HG02678 (cell line): ENCODE results near the gene TBX21.

Experiments used
- ATAC-seq: cut with Tn5 transposase; IDR thresholded peaks from one replicate; pipeline ENCODE4 v1.9.1; 2021; ENCODE audit warnings: mild to moderate bottlenecking, moderate library complexity; ENCODE audit not compliant: unreplicated experiment

The TBX21 gene

DNA sequence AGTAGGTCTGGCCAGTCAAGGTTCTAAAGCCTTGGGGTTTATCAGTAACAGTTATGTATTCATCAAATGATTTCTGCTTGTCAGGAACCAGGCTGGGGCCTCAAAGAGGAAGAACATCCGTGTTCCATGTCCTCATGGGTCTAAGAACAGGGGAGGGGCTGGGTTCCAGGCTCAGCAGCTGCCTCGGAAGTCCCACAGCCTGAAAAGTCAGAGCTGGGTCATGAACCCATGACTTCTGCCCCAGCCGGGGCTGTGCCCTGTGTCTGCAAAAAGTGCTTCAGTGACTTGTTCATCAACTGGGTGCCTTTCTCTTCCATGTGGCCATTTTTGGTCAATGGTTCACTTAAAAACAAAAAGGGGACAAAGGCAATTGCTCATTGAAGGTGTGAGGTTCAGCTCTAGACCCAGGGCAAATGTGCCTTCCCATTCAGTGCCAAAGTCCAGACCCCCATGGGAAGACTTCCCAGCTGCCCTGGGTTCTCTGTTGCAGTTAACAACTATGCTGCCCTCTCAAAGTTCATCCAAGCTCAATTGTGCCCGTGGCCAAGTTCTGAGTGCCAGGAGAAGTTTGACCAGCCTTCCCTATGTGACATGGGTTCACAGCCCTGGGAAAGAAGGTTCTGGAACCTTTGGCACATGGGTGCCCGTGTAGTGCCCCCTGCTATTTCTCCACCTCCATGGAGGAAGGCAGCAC is 20.6 kb upstream of the TBX21 start:
- ATAC-seq = no peak

DNA sequence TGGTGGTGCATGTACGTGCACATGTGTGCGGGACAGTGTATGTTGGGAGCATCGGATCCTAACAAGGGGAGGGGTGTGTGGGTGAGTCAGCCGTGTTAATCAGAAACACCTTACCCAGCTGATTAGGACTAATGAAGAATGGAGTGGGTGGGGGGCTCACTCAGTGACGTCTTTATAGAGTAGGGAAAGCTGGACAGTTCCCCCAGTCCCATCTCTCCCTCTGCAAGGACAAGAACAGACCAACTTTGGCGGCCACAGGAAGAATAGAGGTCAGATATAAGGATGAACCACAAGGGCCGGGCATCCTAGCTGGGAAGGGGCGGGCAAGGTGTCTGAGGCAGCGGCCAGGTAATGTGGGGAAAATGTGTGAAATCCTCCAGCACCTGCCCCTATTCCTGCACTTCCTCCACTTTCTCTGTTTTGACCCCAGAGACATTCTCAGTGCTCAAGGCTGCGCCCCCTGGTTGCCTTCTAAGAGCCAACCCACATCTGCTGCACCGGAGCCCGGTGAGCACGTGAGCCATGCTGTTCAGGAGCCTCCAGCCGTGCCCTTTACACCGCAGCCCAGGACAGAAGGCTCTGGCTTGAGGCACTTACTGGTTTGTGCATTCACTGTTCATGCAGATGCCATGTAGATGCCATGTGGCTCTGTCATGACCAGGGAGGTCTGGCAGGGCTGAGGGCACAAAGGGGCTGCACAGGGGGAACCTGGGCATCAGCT is 18.9 kb upstream of the TBX21 start:
- no peak for ATAC-seq

DNA sequence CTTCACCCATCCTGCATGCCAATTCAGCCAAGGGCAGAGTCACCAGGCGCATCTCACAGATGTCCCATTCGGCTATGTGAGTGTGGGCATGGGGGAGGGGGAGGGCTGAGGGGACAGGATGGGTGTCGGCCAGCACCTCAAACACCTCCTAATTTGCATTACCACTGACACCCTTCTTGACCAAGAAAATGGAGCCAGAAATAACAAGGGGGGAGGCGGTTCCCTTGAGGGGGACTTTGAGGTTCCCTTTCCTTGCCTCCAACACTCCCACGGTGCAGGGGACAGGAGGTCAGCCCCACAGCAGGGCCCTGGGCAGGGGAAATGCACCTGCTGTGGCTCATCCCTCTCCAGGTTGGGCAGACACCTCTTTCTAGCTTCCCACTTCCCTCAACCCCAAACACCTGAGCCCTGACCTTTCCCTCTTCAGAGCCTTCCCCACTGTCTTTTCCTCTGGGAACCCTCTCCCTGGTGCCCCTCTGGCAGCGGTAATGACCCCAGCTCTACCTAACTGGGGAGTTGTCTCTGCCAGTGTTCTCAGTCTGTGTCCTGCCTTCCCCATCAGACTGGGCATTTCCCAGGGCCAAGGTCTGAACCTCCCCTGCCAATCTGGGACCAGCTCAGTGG is 18.2 kb upstream of the TBX21 start:
- no peak for ATAC-seq

DNA sequence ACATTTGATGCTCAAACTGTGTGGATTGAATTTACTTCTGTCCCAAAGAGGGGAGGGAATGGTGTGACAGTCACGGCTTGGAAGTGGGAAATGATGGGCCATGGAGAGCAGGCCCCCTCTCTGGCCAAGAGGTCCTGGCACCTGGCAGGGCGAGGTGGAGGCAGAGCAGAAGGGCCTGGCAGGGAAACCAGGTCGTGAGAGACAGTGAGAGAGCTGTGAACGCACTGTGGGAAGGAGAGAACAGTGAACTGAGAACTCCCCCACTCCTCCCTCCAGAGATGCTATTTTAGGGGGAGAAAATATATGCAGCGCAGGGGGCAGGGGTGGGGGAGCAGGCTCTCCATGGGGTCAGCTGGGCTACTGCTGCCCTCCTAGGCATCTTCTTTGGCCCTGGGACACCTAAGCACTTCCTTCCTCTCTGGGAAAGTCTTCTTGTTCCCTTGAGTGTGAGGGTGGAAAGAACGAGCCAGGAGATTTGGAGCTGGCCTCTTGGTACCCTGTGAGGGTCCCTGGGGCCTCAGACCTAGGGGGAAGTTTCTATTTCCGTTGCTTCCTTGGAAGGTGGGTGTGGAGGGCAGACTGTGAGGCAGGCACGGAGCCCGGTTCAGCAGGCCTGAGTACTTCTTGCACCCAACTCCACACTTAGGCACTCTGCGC is 17.2 kb upstream of the TBX21 start:
- no peak for ATAC-seq

DNA sequence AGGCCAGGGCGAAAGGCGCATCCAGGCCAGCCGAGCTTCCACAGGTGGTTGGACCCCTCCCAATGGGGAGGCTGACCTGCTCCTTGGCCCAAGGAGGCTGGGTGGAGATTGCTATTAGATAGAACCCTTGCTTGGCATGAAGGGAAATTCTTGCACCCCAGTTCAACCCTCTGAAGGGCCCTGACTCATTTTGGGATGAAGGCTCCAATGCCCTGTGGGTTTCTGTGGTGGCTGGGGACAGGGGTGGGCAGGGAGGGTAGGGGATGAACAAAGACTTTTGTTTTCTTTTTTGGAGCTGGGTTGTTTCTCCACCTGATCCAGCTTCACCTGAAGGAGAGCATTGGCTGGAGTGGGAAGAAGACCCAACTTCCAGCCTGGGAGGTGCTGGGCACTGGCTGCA is 16.7 kb upstream of the TBX21 start:
- no peak for ATAC-seq

DNA sequence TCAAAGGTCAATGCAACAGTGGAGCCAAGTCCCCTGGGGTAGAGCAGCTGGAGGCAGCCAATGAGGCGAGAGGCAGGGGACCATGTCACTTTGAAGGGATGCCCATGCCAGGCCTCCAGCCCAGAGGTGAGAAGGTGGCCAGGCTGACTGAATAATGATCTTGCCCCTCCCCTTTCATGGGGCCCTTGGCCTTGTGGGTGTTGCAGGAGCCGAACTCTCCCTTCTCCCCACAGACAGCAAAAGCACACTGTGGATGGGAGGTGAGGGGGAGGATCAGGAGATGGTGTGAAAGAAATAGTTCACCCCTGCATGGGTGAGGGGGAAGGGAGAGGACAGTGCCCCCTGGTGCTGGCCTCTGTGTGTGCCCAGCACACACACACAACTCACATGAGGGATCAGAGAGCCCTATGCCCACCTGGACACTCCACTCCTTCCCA is 15.8 kb upstream of the TBX21 start:
- no peak for ATAC-seq

DNA sequence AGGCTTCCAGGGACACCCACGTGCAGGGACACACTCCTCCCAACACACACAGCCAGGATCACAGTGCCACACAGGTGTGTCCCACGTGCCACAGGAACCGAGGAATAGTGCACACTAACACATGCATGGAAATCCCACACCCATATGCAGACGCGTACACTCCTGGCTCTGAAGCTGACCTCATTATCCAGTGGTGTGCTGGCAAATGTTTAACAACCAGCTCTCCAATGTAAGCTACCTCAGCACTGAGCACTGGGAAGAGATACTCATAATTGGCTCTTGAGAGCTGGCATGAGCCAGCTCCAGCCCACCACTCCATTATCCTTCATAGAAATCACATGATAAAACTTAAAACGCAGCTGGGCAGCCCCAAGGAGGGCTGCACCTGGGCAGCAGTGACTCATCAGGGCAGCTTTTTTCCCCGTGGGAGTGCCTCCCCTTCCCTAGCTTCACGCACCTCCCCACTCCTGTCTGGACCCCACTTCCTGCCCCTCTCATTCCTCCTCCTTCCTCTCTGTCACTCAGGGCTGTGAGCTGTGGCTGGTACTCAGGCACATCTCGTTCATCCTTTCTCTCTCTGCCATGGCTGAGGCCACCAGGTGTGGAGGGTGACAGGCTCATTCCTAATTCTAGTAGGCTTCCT is 14.9 kb upstream of the TBX21 start:
- no peak for ATAC-seq

DNA sequence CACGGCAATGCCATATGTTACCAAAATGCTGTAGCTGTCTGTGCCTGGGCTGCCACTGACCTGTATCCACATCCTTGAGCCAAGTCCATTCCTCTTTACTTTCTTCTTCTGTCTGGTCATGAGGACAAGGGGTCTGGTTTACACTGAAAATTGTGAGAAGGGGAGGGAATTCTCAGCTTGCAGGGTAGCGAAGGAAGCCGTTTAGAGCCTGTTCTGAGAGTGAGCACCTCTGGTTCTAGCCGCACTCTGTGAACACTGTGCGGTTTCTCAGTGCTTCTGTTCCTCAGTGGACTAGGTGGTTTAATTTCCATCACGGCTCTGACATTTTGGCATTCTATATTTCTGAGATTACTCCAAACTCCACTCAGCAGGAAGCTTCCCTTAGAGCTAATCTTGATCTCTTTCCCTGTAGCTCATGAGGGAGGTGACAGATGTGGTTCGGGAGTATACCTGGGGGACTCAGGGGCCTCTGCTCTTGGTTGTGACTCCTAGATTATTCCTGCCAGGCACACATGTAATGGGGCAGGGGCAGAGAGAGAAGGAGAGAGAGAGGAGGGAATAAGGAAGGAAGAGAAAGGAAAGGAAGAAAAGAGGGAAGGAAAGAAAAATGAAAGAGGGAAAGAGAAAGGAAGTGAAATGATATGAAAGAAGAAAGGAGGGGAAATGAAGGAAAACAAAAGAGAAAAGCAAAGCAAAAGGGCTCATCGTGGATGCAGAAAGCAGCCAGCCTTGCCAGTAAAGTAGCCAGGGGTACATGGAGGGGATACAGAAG is 14.2 kb upstream of the TBX21 start:
- no peak for ATAC-seq

DNA sequence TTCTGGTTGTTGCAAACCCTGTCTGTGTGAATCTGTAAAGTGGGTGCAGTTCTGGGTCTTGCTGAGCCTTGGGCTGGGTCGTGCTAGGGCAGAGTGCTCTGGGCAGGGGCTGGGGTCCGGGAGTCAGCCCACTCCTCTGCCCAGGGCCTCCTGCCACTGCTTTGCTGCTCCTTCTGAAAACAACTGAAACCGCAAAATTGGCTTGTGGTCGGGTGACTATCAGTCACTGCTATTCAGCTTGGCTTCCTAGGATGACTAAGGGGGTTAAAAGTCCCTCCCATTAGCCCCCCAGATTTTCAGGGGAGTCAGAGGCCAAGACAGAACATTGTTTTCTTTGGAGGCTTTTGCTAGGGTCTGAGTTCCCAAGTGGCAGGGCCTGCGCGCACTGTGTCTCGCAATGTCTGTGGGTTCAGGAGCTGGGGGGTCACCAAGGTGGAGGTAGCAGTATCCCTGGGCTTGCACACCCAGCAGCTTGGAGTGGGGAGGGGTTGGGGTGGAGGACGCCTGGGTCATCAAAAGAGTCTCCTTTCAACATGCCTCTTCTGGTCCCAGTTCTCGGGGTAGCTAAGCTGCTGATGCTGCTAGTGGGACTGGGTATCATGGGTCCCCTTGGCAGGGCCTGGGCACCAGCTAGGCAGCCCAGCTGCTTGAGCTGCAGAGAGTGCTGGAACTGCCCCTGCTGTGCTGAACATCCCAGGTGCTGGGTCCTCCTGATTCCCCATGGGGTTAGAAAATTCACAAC is 13.5 kb upstream of the TBX21 start:
- ATAC-seq = no peak

DNA sequence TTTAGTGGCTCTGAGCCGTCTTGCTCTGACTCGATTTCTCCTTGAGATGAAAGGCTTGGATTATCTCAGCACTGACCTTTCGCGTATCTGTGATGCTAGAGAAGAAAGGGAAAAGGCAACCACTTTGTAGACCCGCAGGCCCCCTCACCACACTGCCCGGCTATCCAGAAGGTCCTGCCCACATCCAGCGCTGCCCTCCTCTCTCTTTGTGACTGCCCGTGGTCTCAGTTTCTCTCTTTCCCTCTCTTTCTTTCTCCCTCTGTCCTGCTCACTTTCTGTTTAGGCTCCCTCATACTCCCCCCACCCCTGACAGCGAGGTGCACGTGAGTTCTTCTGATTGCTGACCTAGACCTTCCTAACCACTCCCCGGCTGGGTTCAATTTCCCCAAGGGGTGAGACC is 12.8 kb upstream of the TBX21 start:
- no peak for ATAC-seq

DNA sequence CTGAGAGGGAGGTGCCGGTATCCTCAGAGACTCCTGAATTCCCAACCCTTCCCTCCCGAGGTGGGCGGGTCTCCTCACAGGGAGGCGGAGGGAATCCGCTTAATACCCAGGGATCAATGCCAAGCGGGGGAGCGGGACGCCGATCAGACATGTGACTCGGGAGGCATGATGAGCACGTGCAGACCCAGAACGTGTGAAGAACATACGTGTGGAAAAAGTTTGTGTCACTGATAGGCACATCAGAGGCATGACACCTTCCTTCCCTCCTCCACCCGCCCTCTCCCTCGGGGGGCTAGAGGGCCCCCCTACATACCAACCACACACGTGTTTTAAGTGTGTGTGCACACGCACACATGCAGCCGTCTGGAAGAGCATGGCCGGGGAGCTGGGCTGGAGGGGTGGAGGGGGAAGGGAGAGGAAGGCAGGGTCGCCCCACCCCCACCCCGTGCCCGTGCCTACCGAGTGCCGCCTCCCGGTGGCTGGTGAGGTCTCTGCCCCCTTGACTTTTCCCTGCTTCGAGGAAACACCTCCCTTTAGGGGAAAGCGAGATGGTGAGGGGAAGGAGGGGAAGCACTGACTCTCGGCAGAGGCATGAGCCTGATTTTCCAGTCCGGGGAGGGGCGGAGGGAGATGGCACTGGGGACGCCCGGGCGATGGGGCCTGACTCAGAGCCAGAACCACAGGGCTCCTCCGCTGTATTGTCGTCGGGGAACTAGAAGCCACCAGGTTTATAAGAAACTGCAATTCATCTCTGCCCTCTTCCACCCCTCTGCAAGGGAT is 12.1 kb upstream of the TBX21 start:
- peak; percentile 46 for ATAC-seq

DNA sequence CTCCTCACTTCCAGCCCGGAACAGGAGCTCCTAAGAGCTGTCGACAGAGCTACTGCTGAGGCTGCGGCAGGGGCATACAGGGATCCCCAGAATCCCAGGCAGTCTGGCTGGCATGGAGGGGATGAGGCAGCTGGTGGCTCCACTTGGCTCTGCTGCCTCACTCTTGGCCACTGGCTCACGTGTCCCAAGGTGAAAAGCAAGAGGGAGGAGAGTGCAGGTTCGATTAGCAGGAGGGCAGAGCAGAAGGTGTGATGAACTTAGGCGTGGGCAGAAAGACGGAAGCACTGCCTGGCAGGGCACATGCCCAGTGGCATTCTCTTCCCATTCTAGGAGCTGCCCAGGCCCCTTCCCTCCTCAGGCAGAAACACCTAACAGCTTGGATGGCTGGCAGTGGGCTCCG is 11.3 kb upstream of the TBX21 start:
- no peak for ATAC-seq

DNA sequence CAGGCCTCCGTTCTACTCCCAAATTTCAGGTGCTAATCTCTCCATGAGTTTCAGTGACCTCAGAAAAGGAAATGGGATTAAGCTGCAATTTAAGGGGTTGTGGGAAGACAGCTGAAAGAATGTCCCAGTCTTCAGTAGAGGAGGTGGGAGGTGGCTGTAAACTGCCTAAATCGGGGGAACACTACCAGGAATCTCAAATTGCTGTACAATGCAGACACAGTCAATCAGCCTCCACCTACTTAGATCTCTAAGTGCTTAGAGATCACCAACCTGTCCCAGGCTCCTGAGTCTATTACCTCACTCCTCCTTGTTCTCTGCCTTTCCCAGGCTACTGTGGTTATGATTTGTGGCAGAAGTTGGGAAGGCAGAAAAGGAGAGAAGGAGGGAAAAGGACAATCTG is 8.3 kb upstream of the TBX21 start:
- no peak for ATAC-seq

DNA sequence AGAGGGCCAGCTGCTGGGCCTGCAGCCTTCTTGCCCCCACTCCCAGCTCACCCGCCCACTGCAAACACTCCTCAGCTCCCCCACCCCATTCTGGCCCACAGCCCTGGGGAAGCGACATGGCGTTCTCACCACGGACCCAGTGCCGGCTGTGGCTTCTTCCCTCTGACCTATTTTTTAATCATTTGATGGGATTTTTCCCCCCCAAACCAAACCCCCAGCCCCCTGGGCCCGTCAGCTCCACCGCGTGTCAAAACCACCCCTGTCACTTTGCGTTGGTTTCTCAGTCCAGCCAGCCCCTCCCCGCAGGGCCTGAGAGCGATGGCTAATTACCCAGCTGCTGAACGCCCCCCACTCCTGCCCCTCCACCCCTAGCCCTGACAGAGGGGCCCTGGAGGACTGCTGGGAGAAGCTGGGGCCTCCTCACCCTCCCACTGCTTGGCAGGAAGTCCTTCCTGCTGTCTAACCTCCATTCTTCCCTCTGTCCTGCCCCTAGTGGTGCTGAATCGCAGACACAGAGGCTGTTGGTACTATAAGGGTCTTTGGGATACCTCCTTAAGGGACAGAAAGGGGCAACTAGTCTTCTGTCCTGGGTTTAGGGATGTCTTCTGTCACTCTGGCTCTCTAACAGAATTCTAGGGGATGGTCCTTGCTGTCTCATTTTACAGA is 7.5 kb upstream of the TBX21 start:
- ATAC-seq = no peak

DNA sequence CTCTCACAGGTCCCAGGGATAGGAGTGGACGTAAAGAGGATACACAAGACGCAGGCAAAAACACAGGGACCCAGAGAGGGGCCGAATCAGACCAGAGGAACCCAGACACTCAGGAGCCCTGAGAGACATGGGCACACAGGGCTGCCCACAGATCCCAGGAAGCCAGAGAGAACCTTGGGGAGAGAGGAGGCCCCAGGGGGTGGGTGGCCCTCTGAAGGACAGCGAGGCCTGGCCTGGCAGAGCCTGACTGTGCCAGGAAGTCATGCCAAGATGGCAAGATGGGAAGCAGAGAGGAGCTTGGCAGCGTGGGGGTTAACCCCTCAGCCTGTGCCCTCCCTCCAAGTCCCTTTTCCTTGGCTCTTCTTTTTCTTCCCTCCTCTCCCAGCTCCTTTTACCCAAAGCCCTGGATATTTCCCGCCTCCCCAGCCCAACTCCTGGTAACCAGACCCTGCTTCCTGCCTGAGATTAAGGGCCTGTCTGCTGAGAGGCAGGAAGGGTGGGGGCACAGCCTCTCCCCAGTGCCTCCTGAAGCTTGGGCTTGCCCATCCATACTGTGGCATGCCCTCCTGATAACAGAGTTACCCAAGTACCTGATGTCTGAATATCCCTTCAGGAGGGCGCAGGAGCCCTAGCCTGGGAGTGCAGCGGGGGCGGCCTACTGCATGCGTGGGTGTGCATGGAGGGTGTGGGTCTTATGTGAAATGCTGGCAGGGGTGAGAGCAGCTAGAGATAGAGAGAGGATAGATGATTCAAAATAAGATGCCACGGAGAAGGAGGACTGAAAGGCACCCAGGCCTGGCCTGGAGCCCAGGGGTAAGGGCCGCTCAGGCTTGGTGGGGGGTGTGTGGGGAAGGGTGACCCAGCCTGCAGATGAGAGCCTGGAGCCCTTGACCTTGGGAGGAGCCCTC is 6.0 kb upstream of the TBX21 start:
- ATAC-seq = no peak

DNA sequence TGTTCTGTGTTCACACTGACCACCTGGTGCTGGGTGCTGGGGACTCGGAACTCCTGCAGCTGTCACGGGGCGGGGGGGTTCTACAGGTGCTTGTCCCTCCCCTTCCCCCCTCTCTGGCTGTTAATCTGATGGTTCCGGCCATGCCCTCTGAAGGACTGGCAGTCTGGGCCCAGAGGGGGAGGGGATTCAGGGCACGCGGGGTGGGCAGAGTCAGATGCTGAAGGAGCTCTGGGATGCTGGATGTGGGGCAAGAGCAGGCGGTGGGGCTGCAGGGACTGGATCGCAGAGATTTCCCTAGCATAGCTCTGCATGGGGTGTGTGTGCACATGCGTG is 5.4 kb upstream of the TBX21 start:
- no peak for ATAC-seq

DNA sequence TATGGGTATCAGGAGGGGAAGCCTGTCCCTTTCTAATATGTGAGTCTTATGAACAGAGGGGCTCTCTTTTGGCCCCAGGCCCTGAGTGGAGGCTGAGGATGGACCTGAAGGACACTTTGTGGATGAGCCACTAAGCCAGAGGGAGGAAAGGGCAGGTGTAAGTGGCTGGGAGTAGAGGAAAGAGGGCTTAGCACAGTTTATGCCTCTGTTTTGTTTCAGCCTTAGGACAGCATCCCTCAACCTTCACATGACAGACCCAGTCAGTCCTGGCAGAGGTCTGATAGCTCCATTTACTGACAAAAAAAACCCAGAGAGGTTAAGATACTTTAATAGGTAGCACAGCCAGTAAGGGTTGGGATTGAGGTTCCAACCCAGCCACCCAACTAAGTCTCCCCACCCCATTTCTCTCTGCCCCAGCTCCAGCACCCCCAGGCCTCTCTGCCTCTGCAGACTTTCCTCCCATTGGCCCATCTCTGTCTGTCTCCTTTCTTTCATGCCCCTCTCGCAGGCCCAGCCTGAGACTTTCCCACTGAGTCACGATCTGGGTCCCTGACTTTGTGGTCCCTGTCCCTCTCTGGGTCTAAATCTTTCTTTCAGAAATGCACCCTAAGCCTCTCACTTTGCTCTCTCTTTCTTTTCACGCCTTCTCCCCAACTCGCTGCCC is 4.7 kb upstream of the TBX21 start:
- ATAC-seq = no peak
